Psoas muscle (tissue), 8 donors: Measurements from ENCODE around the gene STX2. TPM values are rescaled to one million over a fixed set of nuclear protein-coding genes. Genes with fewer than 3 reads are reported as not detected.
"Not testable (repeated sequence)": the region's sequence is repeated elsewhere in the genome, so short reads cannot be mapped to it uniquely, and the experiment has no call there.

Experiments used
- ATAC-seq, 4 donors: fragments of 200-7000 bp; cut with Tn5 transposase; one replicate each; pipeline ENCODE4 v1.9.1; 2020; ENCODE audit warnings: moderate library complexity in 3 of 4, mild to moderate bottlenecking in 2 of 4
- DNase-seq, 2 donors: peaks; one replicate each; pipeline ENCODE4 v3.0.0-alpha.2; 2020
- H3K27ac ChIP-seq: fragments of 200-600 bp; one replicate; pipeline ENCODE4 v1.8.0; 2022
- H3K27me3 ChIP-seq, 3 donors: fragments of 200-600 bp in 1 of 3; one replicate each; pipeline versions ENCODE4 v1.6.1 to v1.8.0; 2013 to 2022; ENCODE audit warnings: low read length in 2 of 3, mild to moderate bottlenecking in 2 of 3, moderate library complexity in 1 of 3; ENCODE audit not compliant: insufficient read depth in 3 of 3
- H3K36me3 ChIP-seq, 2 donors: fragments of 200-600 bp in 1 of 2; one replicate each; pipeline versions ENCODE4 v1.6.1 to v1.8.0; 2013 to 2022; ENCODE audit warnings: low read depth in 1 of 2, mild to moderate bottlenecking in 1 of 2, moderate library complexity in 1 of 2; ENCODE audit not compliant: insufficient read depth in 1 of 2
- H3K4me1 ChIP-seq: fragments of 200-600 bp; one replicate; pipeline ENCODE4 v1.8.0; 2022
- H3K4me3 ChIP-seq: fragments of 200-600 bp; one replicate; pipeline ENCODE4 v1.8.0; 2022; ENCODE audit warnings: mild to moderate bottlenecking
- H3K9me3 ChIP-seq: fragments of 200-600 bp; one replicate; pipeline ENCODE4 v1.8.0; 2022
- WGBS, 3 donors: extraction: QIAGEN DNeasy Blood & Tissue Kit; methylation state at CpG; one replicate each; pipeline versions ENCODE4 v1.1.6 to v1.1.7; 2013; 5-methylcytosine and 5-hydroxymethylcytosine counted together
- intact Hi-C, 2 donors: fragments of 100-400 bp; cut with DNase I; formaldehyde crosslinking; loops; one replicate each; pipeline versions ENCODE4 v1.11.0 to v1.14.2; 2022
- long read RNA-seq, 2 donors: library from polyadenylated mRNA; unstranded; transcript quantifications; one replicate each; pipeline ENCODE4 v2.0.0, GENCODE V29; 2021
- polyA plus RNA-seq, 3 donors: library from polyadenylated mRNA; stranded (reverse); fragments of 200-250 nt; gene quantifications; one replicate each; pipeline ENCODE4 v1.2.3, GENCODE V29; 2013
- total RNA-seq, 4 donors: library from RNA; stranded (reverse); fragmentation: NEBNext Ultra II Directional in 2 of 4; extraction: Animal tissue kit (Norgen Biotek cat#: 25700) in 2 of 4; gene quantifications; one replicate each; pipeline versions ENCODE4 v1.2.1 to v1.2.4, GENCODE V29; 2021 to 2023
- TF ChIP-seq, protein P1 (sequence below): fragments of 200-600 bp; IDR thresholded peaks from one replicate; pipeline ENCODE4 v1.8.0; 2022; ENCODE audit warnings: antibody characterized with exemption
- donor health status: healthy with polysubstance abuse.
- donor health status: DM: no; HTN: no; CAD: no; lungs with moderate emphysema.
- donor health status: Bipolar disorder and iron deficiency.
- donor health status: healthy.
- donor health status: DM: yes; HTN: yes; CAD: no.
- donor health status: DM: no; HTN: no; CAD: no.
- donor health status: DM: no; HTN: no; CAD: no.
- donor health status: DM: yes; HTN: yes; CAD: no.

Gene STX2
- 1 to 10 TPM; 5.5 to 7.2 (median 6.2) TPM for total RNA-seq
- 10 to 100 TPM in 1 of 3 donors, 1 to 10 TPM in 2; 5.4 to 11.3 (median 8.4) TPM for polyA plus RNA-seq
- long read RNA-seq, donor 1, partial matches to known transcripts, result 0 of 1 reads
- long read RNA-seq, donor 1, other reads (novel, unspliced or antisense), result 1 of 1 reads
- long read RNA-seq, donor 2, transcript STX2-201 (10 exons, 3,331 nt), result major isoform, 9 of 16 reads
- long read RNA-seq, donor 2, partial matches to known transcripts, result 0 of 16 reads
- long read RNA-seq, donor 2, other reads (novel, unspliced or antisense), result 6 of 16 reads

GRCh38 chr12:130838951-130839769 lies at the start of gene STX2:
Gene STX2 (minus strand): TSS chr12:130839250. CDS start chr12:130839099, 151 bp downstream.
- no peaks in the 10 kb centered on the region for H3K27me3 ChIP-seq
- peaks cover 12% of the 10 kb centered on the region for H3K4me1 ChIP-seq
- H3K9me3 ChIP-seq, result no peaks in the 10 kb centered on the region
- peak; percentile 88 to 93 for DNase-seq
- peak; percentile 98 to 99 (median 98) for ATAC-seq
- no peaks in the 10 kb centered on the region for H3K36me3 ChIP-seq
- intact Hi-C loops, result loop anchor here in 1 of 2 donors (5.0 kb wide), 1 partner anchor 33 kb away; the partner anchor contains the start of gene RAN
- WGBS, 3 donors, result 0 to 1% (median 1%) methylated on average over 34 to 79 of the region's 79 CpGs
- TF ChIP-seq, protein P1, sequence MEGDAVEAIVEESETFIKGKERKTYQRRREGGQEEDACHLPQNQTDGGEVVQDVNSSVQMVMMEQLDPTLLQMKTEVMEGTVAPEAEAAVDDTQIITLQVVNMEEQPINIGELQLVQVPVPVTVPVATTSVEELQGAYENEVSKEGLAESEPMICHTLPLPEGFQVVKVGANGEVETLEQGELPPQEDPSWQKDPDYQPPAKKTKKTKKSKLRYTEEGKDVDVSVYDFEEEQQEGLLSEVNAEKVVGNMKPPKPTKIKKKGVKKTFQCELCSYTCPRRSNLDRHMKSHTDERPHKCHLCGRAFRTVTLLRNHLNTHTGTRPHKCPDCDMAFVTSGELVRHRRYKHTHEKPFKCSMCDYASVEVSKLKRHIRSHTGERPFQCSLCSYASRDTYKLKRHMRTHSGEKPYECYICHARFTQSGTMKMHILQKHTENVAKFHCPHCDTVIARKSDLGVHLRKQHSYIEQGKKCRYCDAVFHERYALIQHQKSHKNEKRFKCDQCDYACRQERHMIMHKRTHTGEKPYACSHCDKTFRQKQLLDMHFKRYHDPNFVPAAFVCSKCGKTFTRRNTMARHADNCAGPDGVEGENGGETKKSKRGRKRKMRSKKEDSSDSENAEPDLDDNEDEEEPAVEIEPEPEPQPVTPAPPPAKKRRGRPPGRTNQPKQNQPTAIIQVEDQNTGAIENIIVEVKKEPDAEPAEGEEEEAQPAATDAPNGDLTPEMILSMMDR, result peak; percentile 5
- H3K4me3 ChIP-seq, result peak within 1 kb of the TSS; percentile 77
- H3K27ac ChIP-seq, result peak within 1 kb of the TSS; percentile 60

- intact Hi-C loops, H3K27me3 ChIP-seq, H3K27ac ChIP-seq, H3K36me3 ChIP-seq, H3K4me1 ChIP-seq, H3K4me3 ChIP-seq, ATAC-seq, H3K9me3 ChIP-seq, DNase-seq: not testable (repeated sequence)
- WGBS, 3 donors, result 82 to 86% (median 84%) methylated on average over 9 to 11 of the region's 17 CpGs
Measured at GRCh38 chr12:130887190-130887589, 48.1 kb upstream of the STX2 start.

DNA sequence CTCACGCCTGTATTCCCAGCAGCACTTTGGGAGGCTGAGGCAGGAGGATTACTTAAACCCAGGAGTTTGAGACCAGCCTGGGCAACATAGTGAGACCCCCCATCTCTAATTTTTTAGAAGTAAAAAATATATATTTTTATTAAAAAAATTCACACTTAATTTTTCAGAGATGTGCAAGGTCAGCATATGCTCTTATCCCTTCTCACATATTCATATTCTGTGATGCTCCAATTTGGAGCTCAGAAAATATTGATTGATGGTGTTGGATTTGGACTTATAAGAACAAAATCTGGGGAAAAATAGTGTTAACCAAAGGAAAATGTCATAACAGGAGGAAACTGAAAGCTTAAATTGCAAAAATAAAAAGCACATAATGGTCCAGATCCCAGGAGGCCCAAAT lies 42.5 kb upstream of the STX2 start:
- DNase-seq (no peak), ATAC-seq (no peak)
- WGBS, 3 donors, result 93 to 97% (median 93%) methylated on average over 1 of the region's 1 CpG
- Histone ChIP-seq H3K27ac (no peak overlapping the region), H3K36me3 (peaks cover 0 to 11% of the 10 kb centered on the region in 2 donors), H3K27me3 (no peaks in the 10 kb centered on the region), H3K9me3 (no peaks in the 10 kb centered on the region), H3K4me3 (no peak overlapping the region), H3K4me1 (no peaks in the 10 kb centered on the region)
- TF ChIP-seq, protein P1, result no peak
- intact Hi-C loops, result no loop called here

- intact Hi-C loops, result no loop called here
Measured at GRCh38 chr12:130881046-130881445, 42.0 kb upstream of the STX2 start.

More at GRCh38 chr12:130881046-130881445, 42.0 kb upstream of the STX2 start:
- H3K27ac ChIP-seq, result no peak overlapping the region
- H3K4me3 ChIP-seq, result no peak overlapping the region
- no peaks in the 10 kb centered on the region for H3K27me3 ChIP-seq
- ATAC-seq (no peak), DNase-seq (no peak)
- TF ChIP-seq, protein P1, result no peak
- 85 to 90% (median 87%) methylated on average over 5 of the region's 5 CpGs for WGBS, 3 donors
- H3K36me3 ChIP-seq, result peaks cover 0 to 16% of the 10 kb centered on the region in 2 donors
- no peaks in the 10 kb centered on the region for H3K4me1 ChIP-seq
- no peaks in the 10 kb centered on the region for H3K9me3 ChIP-seq
